ENCODE data around the gene CNOT2. TPM values are rescaled to one million over a fixed set of nuclear protein-coding genes. Genes with fewer than 3 reads are reported as not detected.

The CNOT2 gene
- polyA plus RNA-seq, 1 of the 3 experiments (the other 2 are of a cell fraction) = 45.3 TPM

- Histone ChIP-seq H3K79me2 (ENCODE audit: insufficient read depth) (no peaks in the 10 kb centered on the region), H3K27me3 (ENCODE audit: insufficient read depth) (no peaks in the 10 kb centered on the region), H3K27ac (ENCODE audit: low read depth in 2 of 2, low read length in 1 of 2) (no peak overlapping the region), H3K9me3 (no peaks in the 10 kb centered on the region), H3K36me3 (replicated peaks in 1 of 2; ENCODE audit: control insufficient read depth in 1 of 2, insufficient read depth in 2 of 2, low read length in 1 of 2) (no peaks in the 10 kb centered on the region), H3F3A (replicated peaks; ENCODE audit: insufficient read depth) (no peaks in the 10 kb centered on the region), H3K9me2 (no peaks in the 10 kb centered on the region), H2AFZ (ENCODE audit: low read depth) (no peak overlapping the region), H3K4me3 (ENCODE audit: low read depth in 2 of 2, low read length in 1 of 2) (no peak overlapping the region), H3K9ac (no peak overlapping the region), H4K20me1 (ENCODE audit: insufficient read depth) (no peaks in the 10 kb centered on the region), H3K4me1 (ENCODE audit: control insufficient read depth in 1 of 2, insufficient read depth in 2 of 2, low read depth in 1 of 2, low read length in 1 of 2) (no peaks in the 10 kb centered on the region), H3K4me2 (no peak overlapping the region)
- no peak for DNase-seq
- no peak for TF ChIP-seq SIN3A (IDR thresholded peaks at IDR 0.05; ENCODE audit: borderline replicate concordance, low read depth, low read length)
- no peak for TF ChIP-seq MXI1 (IDR thresholded peaks at IDR 0.05; ENCODE audit: low read depth, low read length)
- TF ChIP-seq RCOR1 (IDR thresholded peaks at IDR 0.05; ENCODE audit: low read length) = no peak
- TF ChIP-seq TAF1 (IDR thresholded peaks at IDR 0.05; ENCODE audit: borderline replicate concordance, low read depth, low read length) = no peak
- ChIA-PET CTCF (no interaction called here), POLR2A (no interaction called here)
- WGBS (ENCODE audit: low lambda C conversion rate) = 83% methylated on average over 3 of the region's 3 CpGs
These were observed 156.9 kb downstream of the CNOT2 start for GRCh38 chr12:70400124-70400523.

- ChIA-PET CTCF (no interaction called here), POLR2A (no interaction called here)
- Histone ChIP-seq H3K9me3 (no peaks in the 10 kb centered on the region), H3F3A (replicated peaks; ENCODE audit: insufficient read depth) (no peaks in the 10 kb centered on the region), H4K20me1 (ENCODE audit: insufficient read depth) (no peaks in the 10 kb centered on the region), H2AFZ (ENCODE audit: low read depth) (no peak overlapping the region), H3K9ac (no peak overlapping the region), H3K36me3 (replicated peaks in 1 of 2; ENCODE audit: control insufficient read depth in 1 of 2, insufficient read depth in 2 of 2, low read length in 1 of 2) (no peaks in the 10 kb centered on the region), H3K4me2 (no peak overlapping the region), H3K9me2 (no peaks in the 10 kb centered on the region), H3K27me3 (ENCODE audit: insufficient read depth) (no peaks in the 10 kb centered on the region), H3K4me3 (ENCODE audit: low read depth in 2 of 2, low read length in 1 of 2) (no peak overlapping the region), H3K27ac (ENCODE audit: low read depth in 2 of 2, low read length in 1 of 2) (no peak overlapping the region), H3K4me1 (ENCODE audit: control insufficient read depth in 1 of 2, insufficient read depth in 2 of 2, low read depth in 1 of 2, low read length in 1 of 2) (no peaks in the 10 kb centered on the region), H3K79me2 (ENCODE audit: insufficient read depth) (no peaks in the 10 kb centered on the region)
- DNase-seq = no peak
- TF ChIP-seq RAD21 (IDR thresholded peaks at IDR 0.05; ENCODE audit: low read length) = no peak
- TF ChIP-seq JUND (IDR thresholded peaks at IDR 0.05) = no peak
- no peak for TF ChIP-seq REST (IDR thresholded peaks at IDR 0.05; ENCODE audit: low read depth, low read length)
- TF ChIP-seq YY1 (IDR thresholded peaks at IDR 0.05; ENCODE audit: low read depth) = no peak
- no peak for TF ChIP-seq PBX3 (IDR thresholded peaks at IDR 0.05)
- no peak for TF ChIP-seq TAF1 (IDR thresholded peaks at IDR 0.05; ENCODE audit: borderline replicate concordance, low read depth, low read length)
- no peak for TF ChIP-seq NRF1 (IDR thresholded peaks at IDR 0.05; ENCODE audit: low read depth, low read length)
- TF ChIP-seq RXRA (IDR thresholded peaks at IDR 0.05; ENCODE audit: borderline replicate concordance, low read depth) = no peak
- no peak for TF ChIP-seq FOXM1 (IDR thresholded peaks at IDR 0.05; ENCODE audit: low read depth)
- TF ChIP-seq RCOR1 (IDR thresholded peaks at IDR 0.05; ENCODE audit: low read length) = no peak
- no peak for TF ChIP-seq FOSL2 (IDR thresholded peaks at IDR 0.05; ENCODE audit: borderline replicate concordance, low read depth)
- no peak for TF ChIP-seq MXI1 (IDR thresholded peaks at IDR 0.05; ENCODE audit: low read depth, low read length)
- no peak for TF ChIP-seq TCF12 (IDR thresholded peaks at IDR 0.05)
- no peak for TF ChIP-seq FOXJ3 (CRISPR knock-in tag; IDR thresholded peaks at IDR 0.05)
- no peak for TF ChIP-seq IRF3 (IDR thresholded peaks at IDR 0.05; ENCODE audit: low read depth, low read length)
- TF ChIP-seq USF2 (IDR thresholded peaks at IDR 0.05; ENCODE audit: borderline replicate concordance, low read depth, low read length) = no peak
- TF ChIP-seq POLR2AphosphoS5 (IDR thresholded peaks at IDR 0.05; ENCODE audit: low read depth, low read length) = no peak
- no peak for TF ChIP-seq MAX (IDR thresholded peaks at IDR 0.05; ENCODE audit: low read depth)
- no peak for TF ChIP-seq CTCF (IDR thresholded peaks at IDR 0.05)
- WGBS (ENCODE audit: low lambda C conversion rate) = 68% methylated on average over 1 of the region's 1 CpG
These were observed 159.4 kb downstream of the CNOT2 start for GRCh38 chr12:70402597-70402996.

All from SK-N-SH (cell line).